ENCODE results near the gene CENPA. TPM values are rescaled to one million over a fixed set of nuclear protein-coding genes. Genes with fewer than 3 reads are reported as not detected.

Gene CENPA
- total RNA-seq, 1 donor, result 2.2 TPM

GRCh38 chr2:26740346-26740745 is 45.5 kb upstream of the CENPA start:
- Histone ChIP-seq H2AFZ (ENCODE audit: low read length) (no peak overlapping the region), H3K27me3 (ENCODE audit: insufficient read depth, low read length) (no peaks in the 10 kb centered on the region), H3K4me1 (ENCODE audit: insufficient read depth, low read length) (no peaks in the 10 kb centered on the region), H3K4me3 (ENCODE audit: insufficient read depth, low read length) (no peak overlapping the region), H3K27ac (ENCODE audit: low read depth, low read length) (no peak overlapping the region), H3K9me3 (ENCODE audit: low read depth, low read length) (no peaks in the 10 kb centered on the region), H4K20me1 (ENCODE audit: insufficient read depth, low read length) (no peaks in the 10 kb centered on the region), H3K79me2 (ENCODE audit: insufficient read depth, low read length) (no peaks in the 10 kb centered on the region), H3K36me3 (ENCODE audit: insufficient read depth, low read length) (no peaks in the 10 kb centered on the region), H3K4me2 (ENCODE audit: insufficient read depth, low read length) (no peak overlapping the region)
- no peak for TF ChIP-seq CTCF (IDR thresholded peaks at IDR 0.05; ENCODE audit: extremely low read depth, low read depth, low read length)
- no peak for DNase-seq (ENCODE audit: insufficient read length, low spot score, missing footprints)

GRCh38 chr2:26740890-26741302 is 45.0 kb upstream of the CENPA start:
- no peak overlapping the region for H3K4me2 ChIP-seq (ENCODE audit: insufficient read depth, low read length)
- no peaks in the 10 kb centered on the region for H3K9me3 ChIP-seq (ENCODE audit: low read depth, low read length)
- H3K27ac ChIP-seq (ENCODE audit: low read depth, low read length), result no peak overlapping the region
- H3K4me3 ChIP-seq (ENCODE audit: insufficient read depth, low read length), result no peak overlapping the region
- H2AFZ ChIP-seq (ENCODE audit: low read length), result no peak overlapping the region
- DNase-seq (ENCODE audit: insufficient read length, low spot score, missing footprints), result no peak
- H3K79me2 ChIP-seq (ENCODE audit: insufficient read depth, low read length), result no peaks in the 10 kb centered on the region
- no peaks in the 10 kb centered on the region for H4K20me1 ChIP-seq (ENCODE audit: insufficient read depth, low read length)
- H3K4me1 ChIP-seq (ENCODE audit: insufficient read depth, low read length), result no peaks in the 10 kb centered on the region
- H3K27me3 ChIP-seq (ENCODE audit: insufficient read depth, low read length), result no peaks in the 10 kb centered on the region
- TF ChIP-seq CTCF (IDR thresholded peaks at IDR 0.05; ENCODE audit: extremely low read depth, low read depth, low read length), result no peak
- no peaks in the 10 kb centered on the region for H3K36me3 ChIP-seq (ENCODE audit: insufficient read depth, low read length)

GRCh38 chr2:26742048-26742770 is 43.6 kb upstream of the CENPA start:
- H3K9me3 ChIP-seq (ENCODE audit: low read depth, low read length), result no peaks in the 10 kb centered on the region
- H3K27ac ChIP-seq (ENCODE audit: low read depth, low read length), result no peak overlapping the region
- H3K36me3 ChIP-seq (ENCODE audit: insufficient read depth, low read length), result no peaks in the 10 kb centered on the region
- H3K79me2 ChIP-seq (ENCODE audit: insufficient read depth, low read length), result no peaks in the 10 kb centered on the region
- no peaks in the 10 kb centered on the region for H3K27me3 ChIP-seq (ENCODE audit: insufficient read depth, low read length)
- no peak for DNase-seq (ENCODE audit: insufficient read length, low spot score, missing footprints)
- H3K4me2 ChIP-seq (ENCODE audit: insufficient read depth, low read length), result no peak overlapping the region
- no peaks in the 10 kb centered on the region for H4K20me1 ChIP-seq (ENCODE audit: insufficient read depth, low read length)
- no peak for TF ChIP-seq CTCF (IDR thresholded peaks at IDR 0.05; ENCODE audit: extremely low read depth, low read depth, low read length)
- no peak overlapping the region for H3K4me3 ChIP-seq (ENCODE audit: insufficient read depth, low read length)
- H3K4me1 ChIP-seq (ENCODE audit: insufficient read depth, low read length), result no peaks in the 10 kb centered on the region
- no peak overlapping the region for H2AFZ ChIP-seq (ENCODE audit: low read length)

GRCh38 chr2:26743852-26744251 is 42.0 kb upstream of the CENPA start:
- H3K27me3 ChIP-seq (ENCODE audit: insufficient read depth, low read length), result no peaks in the 10 kb centered on the region
- no peak for DNase-seq (ENCODE audit: insufficient read length, low spot score, missing footprints)
- no peak overlapping the region for H3K27ac ChIP-seq (ENCODE audit: low read depth, low read length)
- no peaks in the 10 kb centered on the region for H3K36me3 ChIP-seq (ENCODE audit: insufficient read depth, low read length)
- H3K79me2 ChIP-seq (ENCODE audit: insufficient read depth, low read length), result no peaks in the 10 kb centered on the region
- no peak for TF ChIP-seq CTCF (IDR thresholded peaks at IDR 0.05; ENCODE audit: extremely low read depth, low read depth, low read length)
- no peaks in the 10 kb centered on the region for H3K4me1 ChIP-seq (ENCODE audit: insufficient read depth, low read length)
- H2AFZ ChIP-seq (ENCODE audit: low read length), result no peak overlapping the region
- no peaks in the 10 kb centered on the region for H4K20me1 ChIP-seq (ENCODE audit: insufficient read depth, low read length)
- no peak overlapping the region for H3K4me3 ChIP-seq (ENCODE audit: insufficient read depth, low read length)
- no peaks in the 10 kb centered on the region for H3K9me3 ChIP-seq (ENCODE audit: low read depth, low read length)
- no peak overlapping the region for H3K4me2 ChIP-seq (ENCODE audit: insufficient read depth, low read length)
